GM21423 (cell line): ENCODE measurements around the gene GLUL.
A peak's percentile ranks its signal among the peaks of the same experiment; 100 is the strongest.

Experiments
- ATAC-seq: cut with Tn5 transposase; IDR thresholded peaks from one replicate; pipeline ENCODE4 v1.9.1; 2021; ENCODE audit warnings: mild to moderate bottlenecking, moderate library complexity; ENCODE audit not compliant: unreplicated experiment

The GLUL gene

GRCh38 chr1:182391362-182392049 is at the start of gene GLUL:
Gene GLUL, minus strand, starts transcription at chr1:182391790. Its CDS starts 3,053 bp downstream, at chr1:182388737.
- peak; percentile 74 for ATAC-seq

GRCh38 chr1:182438326-182438725 is 46.7 kb upstream of the GLUL start:
- no peak for ATAC-seq

- ATAC-seq = no peak
Observed at GRCh38 chr1:182433580-182433979, 42.0 kb upstream of the GLUL start.

GRCh38 chr1:182431278-182431677 is 39.7 kb upstream of the GLUL start:
- no peak for ATAC-seq

GRCh38 chr1:182430263-182431068 is 38.9 kb upstream of the GLUL start:
- ATAC-seq = no peak

- no peak for ATAC-seq
Observed at GRCh38 chr1:182428043-182428442, 36.5 kb upstream of the GLUL start.

GRCh38 chr1:182426442-182427430 is 35.1 kb upstream of the GLUL start:
- ATAC-seq = peak; percentile 71

GRCh38 chr1:182415789-182416188 is 24.2 kb upstream of the GLUL start:
- ATAC-seq = no peak

- no peak for ATAC-seq
Observed at GRCh38 chr1:182413969-182414368, 22.4 kb upstream of the GLUL start.

GRCh38 chr1:182413486-182413885 is 21.9 kb upstream of the GLUL start:
- no peak for ATAC-seq

GRCh38 chr1:182410620-182411273 is 19.2 kb upstream of the GLUL start:
- ATAC-seq = no peak

GRCh38 chr1:182410138-182410537 is 18.5 kb upstream of the GLUL start:
- ATAC-seq = no peak

GRCh38 chr1:182408435-182409075 is 17.0 kb upstream of the GLUL start:
- no peak for ATAC-seq

- no peak for ATAC-seq
Observed at GRCh38 chr1:182407724-182408123, 16.1 kb upstream of the GLUL start.

GRCh38 chr1:182406012-182406411 is 14.4 kb upstream of the GLUL start:
- ATAC-seq = no peak

- no peak for ATAC-seq
Observed at GRCh38 chr1:182405578-182405977, 14.0 kb upstream of the GLUL start.

GRCh38 chr1:182404781-182405180 is 13.2 kb upstream of the GLUL start:
- ATAC-seq = no peak

GRCh38 chr1:182400567-182400966 is 9.0 kb upstream of the GLUL start, which contains the start of gene TEDDM1:
Gene TEDDM1, minus strand, starts transcription at chr1:182400667. Its CDS starts 182 bp downstream, at chr1:182400485.
- ATAC-seq = no peak

- ATAC-seq = no peak
Observed at GRCh38 chr1:182397653-182398393, 6.2 kb upstream of the GLUL start.
